D721Med (cell line): ENCODE measurements around the gene FGF14.

Experiments
- DNase-seq: peaks from one replicate; pipeline ENCODE4 v3.0.0; 2011; ENCODE audit warnings: low spot score; ENCODE audit not compliant: insufficient read length
- FAIRE-seq: peaks from 2 replicates; lab custom pipeline; 2011; peaks lifted over from hg19 to GRCh38; lab: Jason Lieb, UNC
- TF ChIP-seq, protein P1 (sequence below): IDR thresholded peaks from 2 replicates; pipeline ENCODE4 v1.5.1; 2012; ENCODE audit warnings: mild to moderate bottlenecking, control low read depth; ENCODE audit not compliant: insufficient read depth; ENCODE audit errors: missing control alignments

The FGF14 gene

GRCh38 chr13:102392481-102393209 lies 9.2 kb downstream of the FGF14 start:
- TF ChIP-seq, protein P1, sequence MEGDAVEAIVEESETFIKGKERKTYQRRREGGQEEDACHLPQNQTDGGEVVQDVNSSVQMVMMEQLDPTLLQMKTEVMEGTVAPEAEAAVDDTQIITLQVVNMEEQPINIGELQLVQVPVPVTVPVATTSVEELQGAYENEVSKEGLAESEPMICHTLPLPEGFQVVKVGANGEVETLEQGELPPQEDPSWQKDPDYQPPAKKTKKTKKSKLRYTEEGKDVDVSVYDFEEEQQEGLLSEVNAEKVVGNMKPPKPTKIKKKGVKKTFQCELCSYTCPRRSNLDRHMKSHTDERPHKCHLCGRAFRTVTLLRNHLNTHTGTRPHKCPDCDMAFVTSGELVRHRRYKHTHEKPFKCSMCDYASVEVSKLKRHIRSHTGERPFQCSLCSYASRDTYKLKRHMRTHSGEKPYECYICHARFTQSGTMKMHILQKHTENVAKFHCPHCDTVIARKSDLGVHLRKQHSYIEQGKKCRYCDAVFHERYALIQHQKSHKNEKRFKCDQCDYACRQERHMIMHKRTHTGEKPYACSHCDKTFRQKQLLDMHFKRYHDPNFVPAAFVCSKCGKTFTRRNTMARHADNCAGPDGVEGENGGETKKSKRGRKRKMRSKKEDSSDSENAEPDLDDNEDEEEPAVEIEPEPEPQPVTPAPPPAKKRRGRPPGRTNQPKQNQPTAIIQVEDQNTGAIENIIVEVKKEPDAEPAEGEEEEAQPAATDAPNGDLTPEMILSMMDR = no peak
- no peak for FAIRE-seq
- DNase-seq = no peak

- DNase-seq = no peak
- TF ChIP-seq, protein P1 = no peak
- no peak for FAIRE-seq
Measured at GRCh38 chr13:102386461-102386860, 15.4 kb downstream of the FGF14 start.

- TF ChIP-seq, protein P1 = no peak
- no peak for DNase-seq
- peak; percentile 35 for FAIRE-seq
Measured at GRCh38 chr13:102380012-102380411, 21.8 kb downstream of the FGF14 start.

DNA sequence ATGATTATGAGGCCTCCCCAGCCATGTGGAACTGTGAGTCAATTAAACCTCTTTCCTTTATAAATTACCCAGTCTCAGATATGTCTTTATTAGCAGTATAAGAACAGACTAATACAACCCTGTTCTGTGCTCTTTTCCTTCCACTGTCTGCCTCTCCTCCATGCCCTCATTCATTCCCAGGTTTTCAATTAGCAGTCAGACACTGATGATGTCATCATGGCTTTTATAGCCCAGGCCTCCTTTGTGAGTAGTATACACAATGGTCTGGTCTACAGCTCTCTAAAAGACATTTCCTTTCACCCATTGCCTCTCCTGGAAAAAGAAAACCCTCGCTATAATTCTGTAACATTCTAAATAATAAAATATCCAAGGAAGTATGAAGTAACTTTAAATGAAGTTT lies 25.5 kb downstream of the FGF14 start:
- TF ChIP-seq, protein P1 = no peak
- no peak for FAIRE-seq

DNA sequence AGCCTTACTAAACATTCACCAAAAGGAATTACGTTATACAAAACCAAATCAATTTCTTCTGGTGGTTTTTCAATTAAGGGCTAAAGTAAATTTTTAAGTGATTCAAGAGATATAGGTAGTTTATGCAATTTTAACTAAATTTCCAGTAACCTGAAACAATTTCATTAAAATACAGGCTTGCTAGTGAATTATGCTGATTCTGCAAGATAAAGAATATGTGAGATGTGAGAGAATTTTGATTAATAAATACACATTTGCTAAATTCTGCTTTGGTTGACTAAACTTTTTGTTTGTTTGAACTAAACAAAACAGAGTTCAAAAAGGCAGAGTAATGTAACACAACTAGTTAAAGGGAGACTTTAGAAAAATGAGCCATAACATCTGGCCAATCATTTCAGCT lies 27.1 kb downstream of the FGF14 start:
- TF ChIP-seq, protein P1 = no peak
- DNase-seq (no peak), FAIRE-seq (no peak)

More for the DNA sequence above, 25.5 kb downstream of the FGF14 start:
- no peak for DNase-seq

- DNase-seq = no peak
- FAIRE-seq = no peak
- TF ChIP-seq, protein P1 = no peak
Measured at GRCh38 chr13:102374233-102374632, 27.6 kb downstream of the FGF14 start.

DNA sequence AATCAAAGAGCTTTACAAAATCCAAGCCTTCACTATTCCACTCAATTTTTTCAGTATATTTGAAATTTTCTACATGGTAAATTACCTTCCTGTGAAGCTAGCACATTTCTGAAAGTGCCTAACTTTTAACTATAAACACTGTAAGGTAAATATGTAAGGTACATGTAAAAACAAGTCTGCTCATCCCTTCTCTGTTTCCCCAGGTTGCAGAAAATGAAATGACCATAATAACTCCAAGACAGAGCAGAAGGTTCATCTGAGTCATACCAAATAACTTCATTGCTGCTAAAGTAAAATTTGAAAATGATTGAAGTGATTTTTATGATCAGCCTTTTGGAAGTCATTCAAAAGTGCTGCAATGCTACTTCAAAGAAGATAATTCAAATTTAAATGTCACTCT lies 28.6 kb downstream of the FGF14 start:
- DNase-seq (no peak), FAIRE-seq (no peak)
- TF ChIP-seq, protein P1 = no peak
